Activated naive CD8-positive, alpha-beta T cell treated with anti-CD3 and anti-CD28 coated beads, Interleukin-2, amount 50 U/mL, for 24 hours (primary cell): ENCODE results near the gene ANTXR1.
"Not testable (repeated sequence)": the region's sequence is repeated elsewhere in the genome, so short reads cannot be mapped to it uniquely, and the experiment has no call there.

Experiments used
- ATAC-seq: fragments of 150-1000 bp; cut with Tn5 transposase; one replicate; pipeline ENCODE4 v1.10.0; 2021
- DNase-seq: peaks from one replicate; pipeline ENCODE4 v3.0.0; 2021
- H3K27ac Mint-ChIP-seq: one replicate; pipeline ENCODE4 v1.8.0; 2021; ENCODE audit warnings: mild to moderate bottlenecking, mixed read lengths
- H3K27me3 Mint-ChIP-seq: one replicate; pipeline ENCODE4 v1.8.0; 2021; ENCODE audit warnings: mixed read lengths
- H3K36me3 Mint-ChIP-seq: one replicate; pipeline ENCODE4 v1.8.0; 2021; ENCODE audit warnings: low read depth, mixed read lengths
- H3K4me1 Mint-ChIP-seq: one replicate; pipeline ENCODE4 v1.8.0; 2021; ENCODE audit warnings: mixed read lengths
- H3K4me3 Mint-ChIP-seq: one replicate; pipeline ENCODE4 v1.8.0; 2021; ENCODE audit warnings: mild to moderate bottlenecking, moderate library complexity, mixed read lengths
- H3K9me3 Mint-ChIP-seq: one replicate; pipeline ENCODE4 v1.8.0; 2021; ENCODE audit warnings: mixed read lengths

ANTXR1 gene

GRCh38 chr2:69255760-69256159 lies 242.8 kb downstream of the ANTXR1 start:
- no peaks in the 10 kb centered on the region for H3K4me1 Mint-ChIP-seq
- H3K4me3 Mint-ChIP-seq = no peak overlapping the region
- peaks cover 17% of the 10 kb centered on the region for H3K27me3 Mint-ChIP-seq
- ATAC-seq (no peak), DNase-seq (no peak)
- H3K9me3 Mint-ChIP-seq = peaks cover 19% of the 10 kb centered on the region
- H3K27ac Mint-ChIP-seq = no peak overlapping the region
- no peaks in the 10 kb centered on the region for H3K36me3 Mint-ChIP-seq

DNA sequence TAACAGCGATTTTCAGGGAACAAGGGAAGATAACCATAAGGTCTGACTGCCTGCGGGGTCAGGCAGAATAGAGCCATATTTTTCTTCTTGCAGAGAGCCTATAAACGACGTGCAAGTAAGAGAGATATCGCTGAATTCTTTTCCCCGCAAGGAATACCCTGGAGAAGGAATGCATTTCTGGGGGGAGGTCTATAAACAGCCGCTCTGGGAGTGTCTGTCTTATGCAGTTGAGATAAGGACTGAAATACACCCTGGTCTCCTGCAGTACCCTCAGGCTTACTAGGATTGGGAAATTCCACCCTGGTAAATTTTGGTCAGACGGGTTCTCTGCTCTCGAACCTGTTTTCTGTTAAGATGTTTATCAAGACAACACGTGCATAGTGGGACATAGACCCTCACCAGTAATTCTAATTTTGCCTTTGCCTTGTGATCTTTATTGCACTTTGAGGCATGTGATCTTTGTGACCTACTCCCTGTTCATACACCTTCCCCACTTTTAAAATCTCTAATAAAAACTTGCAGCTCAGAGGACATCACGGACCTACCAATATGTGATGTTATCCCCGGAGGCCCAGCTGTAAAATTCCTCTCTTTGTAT lies 247.1 kb downstream of the ANTXR1 start:
- H3K4me1 Mint-ChIP-seq, DNase-seq, ATAC-seq, H3K4me3 Mint-ChIP-seq, H3K36me3 Mint-ChIP-seq, H3K27ac Mint-ChIP-seq: not testable (repeated sequence)
- H3K27me3 Mint-ChIP-seq = peaks cover 14% of the 10 kb centered on the region
- peaks cover 31% of the 10 kb centered on the region for H3K9me3 Mint-ChIP-seq

DNA sequence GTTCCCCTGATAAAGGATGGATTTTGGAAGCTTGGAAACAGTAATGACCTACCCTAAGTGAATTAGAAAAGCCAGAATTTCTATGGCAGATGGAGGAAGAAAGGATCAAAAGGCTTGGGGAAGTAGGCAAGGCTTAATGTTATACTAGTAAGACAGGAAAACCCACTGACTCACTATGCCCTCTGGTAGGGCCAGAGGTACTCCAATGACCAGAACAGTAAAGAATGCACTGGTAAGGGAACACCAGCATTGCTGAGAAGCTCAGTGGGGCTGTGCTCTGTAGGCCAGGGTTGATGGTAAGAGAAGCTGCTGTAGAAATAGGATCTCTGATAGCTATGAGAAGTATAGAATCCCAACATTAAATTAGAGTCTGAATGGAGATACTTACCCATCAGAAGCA lies 247.7 kb downstream of the ANTXR1 start:
- Mint-ChIP-seq H3K4me1 (no peaks in the 10 kb centered on the region), H3K36me3 (no peaks in the 10 kb centered on the region), H3K27ac (no peak overlapping the region), H3K9me3 (peaks cover 31% of the 10 kb centered on the region), H3K4me3 (no peak overlapping the region), H3K27me3 (peaks cover 14% of the 10 kb centered on the region)
- DNase-seq (no peak), ATAC-seq (no peak)

DNA sequence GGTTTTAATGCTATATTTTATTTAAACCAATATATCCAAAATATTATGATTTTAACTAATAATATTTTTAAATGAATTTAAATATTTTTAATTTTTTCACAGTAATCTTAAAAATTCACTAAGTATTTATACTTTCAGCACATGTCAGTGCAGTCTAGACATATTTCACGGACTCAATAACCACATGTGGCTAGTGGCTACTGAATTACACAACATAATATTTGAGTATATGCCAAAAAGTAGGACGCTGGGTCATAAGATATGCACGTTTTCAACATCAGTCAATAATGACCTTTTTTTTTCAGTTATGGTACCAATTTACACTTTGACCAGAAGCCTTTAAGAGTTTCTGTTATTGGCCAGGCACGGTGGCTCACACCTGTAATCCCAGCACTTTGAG lies 256.4 kb downstream of the ANTXR1 start:
- Mint-ChIP-seq H3K36me3 (no peaks in the 10 kb centered on the region), H3K27ac (no peak overlapping the region), H3K9me3 (no peaks in the 10 kb centered on the region), H3K27me3 (peaks cover 18% of the 10 kb centered on the region), H3K4me1 (no peaks in the 10 kb centered on the region), H3K4me3 (no peak overlapping the region)
- ATAC-seq (no peak), DNase-seq (no peak)

GRCh38 chr2:69271831-69272257 lies 258.9 kb downstream of the ANTXR1 start:
- Mint-ChIP-seq H3K36me3 (no peaks in the 10 kb centered on the region), H3K9me3 (no peaks in the 10 kb centered on the region), H3K4me1 (no peaks in the 10 kb centered on the region), H3K27ac (no peak overlapping the region), H3K27me3 (peaks cover 19% of the 10 kb centered on the region), H3K4me3 (no peak overlapping the region)
- ATAC-seq (no peak), DNase-seq (no peak)

- ATAC-seq (no peak), DNase-seq (no peak)
- Mint-ChIP-seq H3K27me3 (peaks cover 24% of the 10 kb centered on the region), H3K36me3 (no peaks in the 10 kb centered on the region), H3K4me3 (no peak overlapping the region), H3K9me3 (no peaks in the 10 kb centered on the region), H3K27ac (no peak overlapping the region), H3K4me1 (no peaks in the 10 kb centered on the region)
Measured at GRCh38 chr2:69272803-69273471, 260.0 kb downstream of the ANTXR1 start.

GRCh38 chr2:69275490-69275889 lies 262.5 kb downstream of the ANTXR1 start:
- DNase-seq (no peak), ATAC-seq (no peak)
- H3K4me1 Mint-ChIP-seq = no peaks in the 10 kb centered on the region
- no peaks in the 10 kb centered on the region for H3K9me3 Mint-ChIP-seq
- H3K36me3 Mint-ChIP-seq = no peaks in the 10 kb centered on the region
- peaks cover 16% of the 10 kb centered on the region for H3K27me3 Mint-ChIP-seq
- no peak overlapping the region for H3K4me3 Mint-ChIP-seq
- H3K27ac Mint-ChIP-seq = no peak overlapping the region

- no peak overlapping the region for H3K27ac Mint-ChIP-seq
- peaks cover 15% of the 10 kb centered on the region for H3K27me3 Mint-ChIP-seq
- ATAC-seq = no peak
- no peaks in the 10 kb centered on the region for H3K9me3 Mint-ChIP-seq
- H3K4me1 Mint-ChIP-seq = no peaks in the 10 kb centered on the region
- H3K36me3 Mint-ChIP-seq = no peaks in the 10 kb centered on the region
- DNase-seq = no peak
- H3K4me3 Mint-ChIP-seq = no peak overlapping the region
Measured at GRCh38 chr2:69278366-69278765, 265.4 kb downstream of the ANTXR1 start.

DNA sequence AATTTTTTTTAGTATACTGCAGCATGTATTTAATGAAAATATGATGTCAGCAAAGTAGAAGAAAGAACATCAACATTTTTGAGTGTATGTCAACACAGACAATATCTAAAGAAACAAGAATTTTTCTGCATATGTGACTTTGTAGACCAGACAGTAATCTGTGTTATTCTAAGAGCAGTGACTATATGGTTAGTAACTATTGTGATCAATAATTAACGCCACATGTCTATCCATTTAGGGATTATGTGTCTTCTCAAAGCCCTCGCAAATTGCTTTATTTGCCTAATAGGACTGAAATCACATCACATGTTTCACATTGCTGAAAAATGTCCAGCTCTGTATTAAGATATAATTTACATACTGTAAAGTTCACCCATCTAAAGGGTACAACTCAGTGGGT lies 266.2 kb downstream of the ANTXR1 start:
- H3K36me3 Mint-ChIP-seq = no peaks in the 10 kb centered on the region
- ATAC-seq (no peak), DNase-seq (no peak)
- no peak overlapping the region for H3K27ac Mint-ChIP-seq
- no peaks in the 10 kb centered on the region for H3K9me3 Mint-ChIP-seq
- H3K4me3 Mint-ChIP-seq = no peak overlapping the region
- H3K27me3 Mint-ChIP-seq = peaks cover 14% of the 10 kb centered on the region
- H3K4me1 Mint-ChIP-seq = no peaks in the 10 kb centered on the region

DNA sequence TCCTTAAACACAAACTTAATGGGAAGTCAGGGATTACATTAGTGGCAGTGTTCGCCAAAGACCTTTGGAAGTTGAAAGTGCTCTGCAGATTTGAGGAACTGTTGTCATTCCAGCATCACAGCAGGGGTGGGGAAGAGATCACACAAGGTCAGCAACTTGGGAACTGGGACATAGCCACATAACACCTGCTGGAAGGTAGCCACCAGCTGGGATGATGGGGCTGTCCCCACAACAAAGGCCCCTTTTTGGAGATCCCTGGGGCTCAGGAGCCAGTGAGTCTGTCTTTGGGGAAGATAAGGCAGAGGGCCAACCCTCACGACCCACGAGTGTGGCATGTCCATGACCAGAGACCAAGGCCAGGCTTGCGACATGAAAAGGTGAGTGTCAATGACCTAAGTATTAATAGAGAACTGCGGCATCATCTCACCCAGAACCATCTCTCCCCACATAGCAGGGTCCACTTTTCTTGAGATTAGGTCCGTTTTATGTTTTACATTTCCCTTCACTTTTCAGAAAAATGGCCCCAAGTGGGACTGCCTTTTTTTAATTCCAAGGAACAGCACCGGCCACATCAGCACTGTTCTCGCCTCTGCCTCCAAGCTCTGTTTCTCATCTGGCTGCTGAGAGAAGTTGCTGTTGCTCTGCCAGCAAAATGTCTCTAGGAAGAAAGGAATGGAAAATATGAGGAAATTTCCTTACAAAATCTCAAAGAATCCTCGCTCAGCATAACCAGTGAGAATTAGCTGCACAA lies 267.1 kb downstream of the ANTXR1 start:
- H3K27me3 Mint-ChIP-seq = peaks cover 14% of the 10 kb centered on the region
- ATAC-seq (no peak), DNase-seq (no peak)
- H3K9me3 Mint-ChIP-seq = no peaks in the 10 kb centered on the region
- no peaks in the 10 kb centered on the region for H3K4me1 Mint-ChIP-seq
- H3K4me3 Mint-ChIP-seq = no peak overlapping the region
- H3K36me3 Mint-ChIP-seq = no peaks in the 10 kb centered on the region
- no peak overlapping the region for H3K27ac Mint-ChIP-seq

DNA sequence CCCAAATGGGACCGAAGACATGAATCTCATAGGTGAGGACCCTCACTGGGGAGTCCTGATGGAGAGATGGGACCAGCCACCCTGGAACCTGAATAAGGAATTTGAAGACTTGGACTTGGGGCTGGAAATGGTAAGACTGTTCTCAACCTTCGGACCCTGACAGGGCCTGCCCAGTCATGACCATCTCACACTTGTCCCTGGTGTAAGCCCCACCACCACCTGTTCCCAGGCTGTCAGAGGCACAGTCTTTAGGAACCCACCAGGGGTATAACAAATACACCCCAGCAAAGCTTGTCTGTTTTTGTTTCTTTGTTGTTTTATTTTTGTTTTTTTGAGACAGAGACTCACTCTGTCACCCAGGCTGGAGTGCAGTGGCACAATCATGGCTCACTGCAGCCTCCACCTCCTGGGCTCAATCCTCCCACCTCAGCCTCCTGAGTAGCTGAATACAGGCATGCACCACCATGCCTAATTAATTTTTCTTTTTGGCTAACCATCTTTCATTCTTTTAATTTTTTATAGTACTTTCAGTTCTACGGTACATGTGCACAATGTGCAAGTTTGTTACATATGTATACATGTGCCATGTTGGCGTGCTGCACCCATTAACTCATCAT lies 267.9 kb downstream of the ANTXR1 start:
- DNase-seq = no peak
- Mint-ChIP-seq H3K4me1 (no peaks in the 10 kb centered on the region), H3K4me3 (no peak overlapping the region), H3K36me3 (no peaks in the 10 kb centered on the region), H3K9me3 (no peaks in the 10 kb centered on the region), H3K27me3 (peaks cover 14% of the 10 kb centered on the region), H3K27ac (no peak overlapping the region)
- ATAC-seq = no peak

GRCh38 chr2:69285379-69285894 lies 272.5 kb downstream of the ANTXR1 start:
- DNase-seq = no peak
- H3K4me3 Mint-ChIP-seq = no peak overlapping the region
- H3K36me3 Mint-ChIP-seq = no peaks in the 10 kb centered on the region
- H3K27me3 Mint-ChIP-seq = peaks cover 10% of the 10 kb centered on the region
- ATAC-seq = no peak
- H3K27ac Mint-ChIP-seq = no peak overlapping the region
- H3K9me3 Mint-ChIP-seq = no peaks in the 10 kb centered on the region
- no peaks in the 10 kb centered on the region for H3K4me1 Mint-ChIP-seq

- peaks cover 5% of the 10 kb centered on the region for H3K27me3 Mint-ChIP-seq
- no peak for ATAC-seq
- H3K4me3 Mint-ChIP-seq = no peak overlapping the region
- H3K36me3 Mint-ChIP-seq = no peaks in the 10 kb centered on the region
- H3K9me3 Mint-ChIP-seq = no peaks in the 10 kb centered on the region
- H3K27ac Mint-ChIP-seq = no peak overlapping the region
- DNase-seq = no peak
- no peaks in the 10 kb centered on the region for H3K4me1 Mint-ChIP-seq
Measured at GRCh38 chr2:69287544-69287943, 274.6 kb downstream of the ANTXR1 start.

DNA sequence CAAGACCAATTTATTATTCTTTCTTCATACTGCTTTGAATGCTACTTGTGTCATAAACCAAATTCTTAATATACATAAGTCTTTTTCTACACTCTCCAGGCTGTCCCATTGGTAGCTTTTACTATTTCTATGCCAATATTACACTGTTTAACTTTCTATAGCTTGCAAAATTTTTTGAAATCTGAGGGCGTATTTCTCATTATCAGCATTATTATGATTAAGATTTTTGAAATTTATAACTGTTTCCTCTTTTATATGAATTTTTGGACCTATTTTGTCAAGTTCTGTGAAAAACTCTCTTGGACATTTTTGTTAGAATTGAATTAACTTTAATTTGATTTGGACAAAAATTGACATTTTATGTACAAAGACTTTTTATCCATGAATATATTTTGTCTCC lies 275.4 kb downstream of the ANTXR1 start:
- Mint-ChIP-seq H3K36me3 (no peaks in the 10 kb centered on the region), H3K27me3 (peaks cover 4% of the 10 kb centered on the region), H3K9me3 (no peaks in the 10 kb centered on the region), H3K4me1 (no peaks in the 10 kb centered on the region), H3K4me3 (no peak overlapping the region), H3K27ac (no peak overlapping the region)
- no peak for ATAC-seq
- no peak for DNase-seq
